NOMO-1 (cell line): Measurements from ENCODE around the gene MARF1.
"Not testable (repeated sequence)": the region's sequence is repeated elsewhere in the genome, so short reads cannot be mapped to it uniquely, and the experiment has no call there.

Experiments
- DNase-seq, 2 experiments: peaks; one replicate each; lab custom pipeline; 2025; ENCODE audit not compliant: unreplicated experiment in 2 of 2; lab: John Stamatoyannopoulos, UW

The MARF1 gene, protein sequence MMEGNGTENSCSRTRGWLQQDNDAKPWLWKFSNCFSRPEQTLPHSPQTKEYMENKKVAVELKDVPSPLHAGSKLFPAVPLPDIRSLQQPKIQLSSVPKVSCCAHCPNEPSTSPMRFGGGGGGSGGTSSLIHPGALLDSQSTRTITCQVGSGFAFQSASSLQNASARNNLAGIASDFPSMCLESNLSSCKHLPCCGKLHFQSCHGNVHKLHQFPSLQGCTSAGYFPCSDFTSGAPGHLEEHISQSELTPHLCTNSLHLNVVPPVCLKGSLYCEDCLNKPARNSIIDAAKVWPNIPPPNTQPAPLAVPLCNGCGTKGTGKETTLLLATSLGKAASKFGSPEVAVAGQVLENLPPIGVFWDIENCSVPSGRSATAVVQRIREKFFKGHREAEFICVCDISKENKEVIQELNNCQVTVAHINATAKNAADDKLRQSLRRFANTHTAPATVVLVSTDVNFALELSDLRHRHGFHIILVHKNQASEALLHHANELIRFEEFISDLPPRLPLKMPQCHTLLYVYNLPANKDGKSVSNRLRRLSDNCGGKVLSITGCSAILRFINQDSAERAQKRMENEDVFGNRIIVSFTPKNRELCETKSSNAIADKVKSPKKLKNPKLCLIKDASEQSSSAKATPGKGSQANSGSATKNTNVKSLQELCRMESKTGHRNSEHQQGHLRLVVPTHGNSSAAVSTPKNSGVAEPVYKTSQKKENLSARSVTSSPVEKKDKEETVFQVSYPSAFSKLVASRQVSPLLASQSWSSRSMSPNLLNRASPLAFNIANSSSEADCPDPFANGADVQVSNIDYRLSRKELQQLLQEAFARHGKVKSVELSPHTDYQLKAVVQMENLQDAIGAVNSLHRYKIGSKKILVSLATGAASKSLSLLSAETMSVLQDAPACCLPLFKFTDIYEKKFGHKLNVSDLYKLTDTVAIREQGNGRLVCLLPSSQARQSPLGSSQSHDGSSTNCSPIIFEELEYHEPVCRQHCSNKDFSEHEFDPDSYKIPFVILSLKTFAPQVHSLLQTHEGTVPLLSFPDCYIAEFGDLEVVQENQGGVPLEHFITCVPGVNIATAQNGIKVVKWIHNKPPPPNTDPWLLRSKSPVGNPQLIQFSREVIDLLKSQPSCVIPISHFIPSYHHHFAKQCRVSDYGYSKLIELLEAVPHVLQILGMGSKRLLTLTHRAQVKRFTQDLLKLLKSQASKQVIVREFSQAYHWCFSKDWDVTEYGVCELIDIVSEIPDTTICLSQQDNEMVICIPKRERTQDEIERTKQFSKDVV (N-terminal part only)

DNA sequence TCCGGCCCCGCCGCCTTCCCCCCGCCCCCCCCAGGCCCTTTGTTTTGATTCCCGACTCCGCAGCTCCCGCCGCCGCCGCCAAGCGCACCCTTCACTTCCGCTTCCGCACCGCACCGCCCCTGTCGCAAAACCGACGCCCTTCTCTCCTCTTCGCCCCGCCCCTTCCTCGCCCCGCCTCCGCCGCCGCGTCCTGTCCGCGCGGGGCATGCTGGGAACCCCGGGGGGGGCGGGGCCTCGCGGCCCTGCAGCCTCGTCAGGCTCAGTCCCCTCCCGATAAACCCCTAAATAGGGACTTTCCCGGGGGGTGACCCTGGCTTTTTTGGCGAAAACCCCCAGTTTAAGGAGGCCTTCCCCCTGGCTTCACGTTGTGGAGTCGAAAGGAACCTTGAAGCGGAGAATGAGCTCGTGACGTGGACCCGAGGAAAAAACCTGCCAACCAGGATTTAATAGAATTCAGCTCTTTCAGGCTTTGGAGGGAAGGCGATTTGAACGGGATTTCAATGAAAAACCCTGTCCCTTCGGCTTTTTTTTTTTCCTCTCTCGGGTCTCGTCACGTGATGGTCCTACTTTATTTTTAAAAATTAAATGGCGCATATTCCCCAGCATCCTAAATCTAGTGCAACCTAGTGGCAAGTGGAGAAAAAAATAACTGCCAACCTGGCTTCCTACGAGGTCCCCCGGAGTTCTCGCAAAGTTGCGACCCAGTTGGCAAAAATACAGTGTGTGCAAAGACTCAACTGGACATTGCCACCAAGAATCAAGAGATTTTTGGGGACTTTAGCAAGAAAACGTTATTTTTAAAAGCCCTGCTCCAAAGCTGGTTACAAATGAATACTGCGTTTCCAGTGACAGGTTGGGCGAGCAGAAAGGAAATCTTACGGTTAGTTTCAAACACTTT, at the start of gene MARF1:
Gene MARF1, minus strand, starts transcription at position 107 of the 898 bp plus-strand sequence. CDS start 3,921 bp downstream, outside the sequence.
- DNase-seq = peak; percentile 80 to 91

DNA sequence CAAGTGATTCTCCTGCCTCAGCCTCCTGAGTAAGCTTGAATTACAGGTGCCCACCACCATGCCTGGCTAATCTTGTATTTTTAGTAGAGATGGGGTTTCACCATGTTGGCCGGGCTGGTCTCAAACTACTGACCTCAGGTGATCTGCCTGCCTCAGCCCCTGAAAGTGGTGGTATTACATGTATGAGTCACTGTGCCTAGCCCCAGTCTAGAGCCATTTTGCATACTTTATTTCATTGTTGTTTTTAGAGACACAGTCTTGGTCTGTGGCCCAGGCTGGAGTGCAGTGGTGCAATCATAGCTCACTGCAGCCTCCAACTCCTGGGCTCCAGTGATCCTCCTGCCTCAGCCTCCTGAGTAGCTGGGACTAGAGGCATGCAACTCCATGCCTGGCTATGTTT, 49.6 kb upstream of the MARF1 start:
- not testable (repeated sequence) for DNase-seq

DNA sequence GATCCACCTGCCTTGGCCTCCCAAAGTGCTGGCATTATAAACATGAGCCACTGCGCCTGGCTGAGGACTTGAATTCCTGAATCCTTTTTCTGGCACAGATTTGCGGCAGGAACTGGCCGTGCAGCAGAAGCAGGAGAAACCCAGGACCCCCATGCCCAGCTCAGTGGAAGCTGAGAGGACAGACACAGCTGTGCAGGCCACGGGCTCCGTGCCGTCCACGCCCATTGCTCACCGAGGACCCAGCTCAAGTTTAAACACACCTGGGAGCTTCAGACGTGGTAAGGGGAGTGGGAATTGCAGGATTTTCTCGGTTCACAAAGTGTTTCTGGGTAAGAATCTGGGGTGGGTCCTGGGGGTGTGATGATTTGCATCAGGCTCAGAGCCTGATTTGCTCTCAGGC, 48.1 kb upstream of the MARF1 start:
- no peak for DNase-seq

DNA sequence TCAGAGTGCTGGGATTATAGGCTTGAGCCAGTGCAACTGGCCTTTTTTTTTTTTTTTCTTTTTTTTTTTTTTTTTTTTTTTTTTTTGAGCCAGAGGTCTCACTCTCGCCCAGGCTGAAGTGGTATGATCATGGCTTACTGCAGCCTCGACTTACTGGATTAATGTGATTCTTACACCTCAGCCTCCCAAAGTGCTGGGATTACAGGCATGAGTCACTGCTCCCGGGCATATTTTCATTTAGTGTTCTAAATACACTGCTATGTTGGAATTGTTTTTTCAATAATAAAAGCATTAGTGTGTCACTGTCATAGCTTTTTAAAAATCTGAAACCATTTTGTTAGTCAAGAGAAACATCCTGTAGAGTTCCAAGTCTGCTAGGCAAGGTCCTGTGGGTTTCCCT, 47.3 kb upstream of the MARF1 start:
- DNase-seq = no peak

DNA sequence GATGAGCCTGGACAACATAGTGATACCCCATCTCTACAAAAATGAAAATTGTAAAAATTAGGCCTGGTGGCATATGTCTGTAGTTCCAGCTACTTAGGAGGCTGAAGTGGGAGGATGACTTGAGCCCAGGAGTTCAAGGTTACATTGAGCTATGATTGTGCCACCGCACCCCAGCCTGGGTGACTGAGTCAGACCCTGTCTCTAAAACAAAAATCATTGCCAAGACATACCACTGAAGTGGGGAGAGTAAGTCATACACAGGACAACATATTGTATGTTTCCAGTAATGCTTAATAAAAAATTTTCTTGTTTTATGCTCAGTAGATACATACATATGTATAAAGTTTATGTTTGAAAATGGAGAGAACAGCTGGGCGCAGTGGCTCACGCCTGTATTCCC, 46.3 kb upstream of the MARF1 start:
- DNase-seq = no peak

DNA sequence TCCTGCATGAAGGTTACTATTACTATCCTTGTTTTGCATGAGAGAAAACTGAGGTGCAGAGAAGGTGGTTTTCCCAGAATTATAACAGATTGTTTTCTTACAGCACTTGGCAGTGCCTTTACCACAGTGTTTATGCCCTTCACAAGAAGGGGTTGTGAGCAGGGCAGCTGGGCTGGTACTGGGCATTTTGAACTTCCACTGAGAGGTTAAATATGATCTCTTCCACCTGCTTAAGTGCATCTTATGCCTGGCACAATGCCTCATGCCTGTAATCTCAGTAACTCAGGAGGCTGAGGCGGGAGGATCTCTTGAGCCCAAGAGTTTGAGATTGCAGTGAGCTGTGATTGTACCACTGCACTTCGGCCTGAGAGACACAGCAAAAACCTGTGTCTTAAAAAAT, 43.3 kb upstream of the MARF1 start:
- no peak for DNase-seq

DNA sequence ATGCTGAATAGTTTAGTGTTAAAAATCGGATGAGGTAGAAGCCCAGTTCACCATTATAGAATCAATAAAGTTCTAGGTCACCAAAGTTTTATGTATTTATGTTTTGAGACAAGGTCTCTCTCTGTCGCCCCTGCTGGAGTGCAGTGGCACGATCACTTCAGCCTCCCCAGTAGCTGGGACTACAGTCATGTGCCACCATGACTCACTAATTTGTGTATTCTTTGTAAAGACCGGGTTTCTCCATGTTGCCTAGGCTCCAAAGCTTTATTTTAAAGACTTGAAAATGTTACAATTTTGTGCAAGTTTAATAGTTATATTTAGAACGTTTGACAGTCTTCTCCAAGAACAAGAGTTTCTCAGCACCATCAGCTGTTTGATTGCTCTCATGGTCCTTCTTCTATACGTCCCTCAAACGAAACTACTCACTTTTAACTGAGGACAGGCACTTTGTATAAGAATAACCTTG, 39.2 kb upstream of the MARF1 start:
- DNase-seq = peak; percentile 12 to 66

DNA sequence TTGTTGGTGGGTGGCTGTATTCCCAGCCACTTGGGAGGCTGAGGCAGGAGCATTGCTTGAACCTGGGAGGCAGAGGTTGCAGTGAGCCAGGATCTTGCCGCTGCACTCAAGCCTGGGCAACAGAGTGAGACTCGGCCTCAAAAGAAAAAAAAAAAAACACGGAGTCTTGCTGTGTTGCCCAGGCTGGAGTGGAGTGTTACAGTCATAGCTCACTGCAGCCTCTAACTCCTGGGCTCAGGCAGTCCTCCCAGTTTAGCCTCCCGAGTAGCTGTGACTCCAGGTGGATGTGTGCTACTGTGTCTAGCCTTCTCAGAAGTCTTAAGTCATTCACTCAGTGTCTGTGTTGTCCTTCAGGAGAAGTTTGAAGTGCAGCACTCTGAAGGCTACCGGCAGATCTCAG, 34.5 kb upstream of the MARF1 start:
- DNase-seq = no peak

DNA sequence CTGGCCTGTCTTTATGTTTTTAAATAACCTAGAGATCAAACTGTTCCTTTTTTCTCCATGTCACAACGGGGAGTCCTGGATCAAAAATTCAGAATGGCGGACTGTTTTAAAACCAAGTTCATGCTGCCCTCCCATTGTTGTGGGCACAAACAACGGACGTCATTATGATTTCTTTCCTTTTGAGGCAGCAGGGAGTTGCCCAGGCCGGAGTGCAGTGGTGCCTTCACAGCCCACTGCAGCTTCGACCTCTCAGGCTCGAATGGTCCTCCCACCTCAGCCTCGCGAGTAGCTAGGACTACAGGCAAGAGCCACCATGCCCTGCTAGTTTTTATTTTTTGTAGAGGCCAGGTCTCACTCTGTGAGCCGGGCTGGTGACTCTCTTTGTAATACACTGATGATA, 33.6 kb upstream of the MARF1 start:
- no peak for DNase-seq

DNA sequence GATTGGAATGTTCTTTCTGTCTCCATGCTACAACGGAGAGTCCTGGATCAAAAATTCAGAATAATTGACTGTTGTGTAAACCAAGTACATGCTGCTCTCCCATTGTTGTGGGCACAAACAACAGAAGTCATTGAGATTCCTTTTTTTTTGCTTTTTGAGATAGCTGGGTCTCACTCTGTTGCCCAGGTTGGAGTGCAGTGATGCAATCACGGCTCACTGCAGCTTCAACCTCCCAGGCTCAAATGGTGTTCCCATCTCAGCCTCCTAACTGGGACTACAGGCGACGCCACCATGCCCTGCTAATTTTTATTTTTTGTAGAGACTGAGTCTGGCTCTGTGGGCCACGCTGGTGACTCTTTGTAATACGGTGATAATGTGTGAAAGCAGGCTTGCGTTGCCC, 31.6 kb upstream of the MARF1 start:
- DNase-seq = no peak

DNA sequence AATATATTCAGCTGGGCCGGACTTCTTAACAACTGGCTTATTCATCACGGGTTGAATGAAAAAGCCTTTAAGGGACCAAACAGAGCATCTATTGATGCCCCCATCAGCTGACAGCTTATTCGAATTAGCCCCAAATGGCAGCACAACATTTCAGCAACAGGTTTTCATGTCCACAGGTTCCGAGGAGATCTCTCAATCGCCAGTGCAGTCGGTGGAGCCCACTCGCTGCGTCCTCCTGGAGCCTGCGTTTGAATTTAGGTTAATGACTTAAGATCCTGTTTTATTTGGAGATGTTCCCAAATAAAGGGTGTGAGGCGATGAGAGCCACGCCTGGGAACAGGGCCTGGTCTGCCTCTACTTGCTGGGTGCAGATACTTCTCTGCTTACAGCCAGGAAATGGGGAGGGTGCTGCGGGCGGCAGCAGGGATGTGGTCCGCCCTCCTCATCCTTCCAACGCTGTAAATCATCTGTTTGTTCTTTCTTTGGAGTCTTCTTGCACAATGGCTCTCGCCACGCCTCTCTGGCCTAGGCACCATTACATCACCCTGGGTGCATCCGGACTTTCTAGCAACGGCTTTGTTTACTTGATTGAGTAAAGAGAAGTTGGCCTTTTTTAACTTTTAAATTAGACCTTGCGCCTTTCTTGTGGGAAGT, 29.7 kb upstream of the MARF1 start:
- peak; percentile 98 to 99 for DNase-seq

DNA sequence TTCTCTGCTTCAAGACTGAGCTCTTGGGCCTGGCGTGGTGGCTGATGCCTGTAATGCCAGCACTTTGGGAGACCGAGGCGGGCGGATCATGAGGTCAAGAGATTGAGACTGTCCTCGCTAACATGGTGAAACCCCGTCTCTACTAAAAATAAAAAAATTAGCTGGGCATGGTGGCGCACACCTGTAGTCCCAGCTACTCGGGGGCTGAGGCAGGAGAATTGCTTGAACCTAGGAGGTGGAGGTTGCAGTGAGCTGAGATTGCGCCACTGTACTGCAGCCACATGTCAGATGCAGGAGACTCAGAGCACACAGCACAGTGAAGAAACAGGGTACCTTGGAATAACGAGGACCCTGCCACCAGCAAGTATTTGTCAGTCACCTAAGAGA, 29.2 kb upstream of the MARF1 start:
- not testable (repeated sequence) for DNase-seq

DNA sequence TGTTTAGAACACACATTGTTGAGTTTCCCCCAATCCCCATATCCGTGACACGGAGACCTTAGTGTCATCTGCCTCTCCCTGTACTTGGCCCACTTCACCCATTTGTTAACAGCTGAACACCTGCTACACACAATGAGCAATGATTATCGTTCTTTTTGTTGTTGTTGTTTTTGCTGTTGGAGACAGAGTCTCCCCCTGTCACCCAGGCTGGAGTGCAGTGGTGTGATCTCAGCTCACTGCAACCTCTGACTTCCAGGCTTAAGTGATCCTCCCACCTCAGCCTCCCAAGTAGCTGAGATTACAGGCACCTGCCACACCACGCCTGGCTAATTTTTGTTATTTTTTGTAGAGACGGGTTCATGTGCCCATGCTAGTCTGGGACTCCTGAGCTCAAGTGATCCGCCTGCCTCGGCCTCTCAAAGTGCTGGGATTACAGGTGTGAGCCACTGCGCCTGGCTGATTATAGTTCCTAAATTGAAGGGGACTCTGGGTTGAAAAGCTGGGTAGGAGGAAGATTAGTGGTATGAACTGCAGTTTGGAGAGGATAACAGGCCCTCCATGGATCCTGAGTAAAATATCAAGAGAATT, 28.7 kb upstream of the MARF1 start:
- DNase-seq = no peak

DNA sequence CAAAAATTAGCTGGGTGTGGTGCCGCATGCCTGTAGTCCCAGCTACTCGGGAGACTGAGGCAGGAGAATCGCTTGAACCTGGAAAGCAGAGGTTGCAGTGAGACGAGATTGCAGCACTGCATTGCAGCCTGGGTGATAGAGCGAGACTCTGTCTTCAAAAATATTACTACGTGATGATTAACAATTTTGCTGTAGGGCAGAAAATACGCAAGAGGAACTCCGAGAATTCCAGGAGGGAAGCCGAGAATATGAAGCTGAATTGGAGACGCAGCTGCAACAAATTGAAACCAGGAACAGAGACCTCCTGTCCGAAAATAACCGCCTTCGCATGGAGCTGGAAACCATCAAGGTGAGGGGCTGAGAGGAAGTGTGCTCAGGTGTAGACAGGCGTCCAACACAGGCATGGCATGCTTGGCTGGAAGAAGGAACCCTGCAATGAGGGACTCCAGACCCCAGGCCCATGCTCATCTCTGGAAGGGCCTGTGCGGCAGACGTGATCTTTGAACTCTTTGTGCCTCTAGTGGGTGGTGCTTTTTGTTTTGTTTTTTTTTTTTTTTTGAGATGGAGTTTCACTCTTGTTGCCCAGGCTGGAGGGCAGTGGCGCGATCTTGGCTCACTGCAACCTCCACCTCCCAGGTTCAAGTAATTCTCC, 24.3 kb upstream of the MARF1 start:
- DNase-seq = no peak

DNA sequence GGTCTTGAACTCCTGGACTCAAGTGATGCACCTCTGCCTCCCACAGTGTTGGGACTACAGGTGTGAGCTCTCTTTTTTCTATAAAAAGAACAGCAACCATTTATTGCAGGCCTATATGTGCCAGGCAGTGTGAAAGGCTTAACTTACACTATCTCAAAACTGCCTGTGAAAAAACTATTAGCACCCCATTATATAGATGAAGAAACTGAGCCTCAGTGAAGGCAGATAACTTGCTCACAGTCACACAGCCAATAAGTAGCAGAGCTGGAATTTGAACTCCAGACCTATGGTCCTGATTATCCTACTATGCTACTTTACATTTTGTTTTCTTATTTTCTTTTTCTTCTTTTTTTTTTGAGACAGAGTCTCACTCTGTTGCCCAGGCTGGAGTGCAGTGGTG, 22.2 kb upstream of the MARF1 start:
- no peak for DNase-seq

DNA sequence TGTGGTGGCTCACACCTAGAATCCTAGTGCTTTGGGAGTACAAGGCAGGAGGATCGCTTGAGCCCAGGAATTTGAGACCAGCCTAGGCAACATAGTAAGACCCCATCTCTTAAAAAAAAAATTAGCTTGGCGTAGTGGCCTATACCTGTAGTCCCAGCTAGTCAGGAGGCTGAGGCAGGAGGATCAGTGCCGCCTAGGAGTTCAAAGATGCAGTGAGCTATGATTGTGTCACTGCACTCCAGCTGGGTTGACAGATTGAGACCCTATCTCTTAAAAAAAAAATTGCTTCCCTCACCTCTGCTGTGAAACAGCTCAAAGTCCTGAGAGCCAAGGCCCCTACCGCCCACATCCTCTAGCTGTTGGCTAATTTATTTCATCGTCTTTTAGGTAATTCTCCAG, 17.2 kb upstream of the MARF1 start:
- no peak for DNase-seq

DNA sequence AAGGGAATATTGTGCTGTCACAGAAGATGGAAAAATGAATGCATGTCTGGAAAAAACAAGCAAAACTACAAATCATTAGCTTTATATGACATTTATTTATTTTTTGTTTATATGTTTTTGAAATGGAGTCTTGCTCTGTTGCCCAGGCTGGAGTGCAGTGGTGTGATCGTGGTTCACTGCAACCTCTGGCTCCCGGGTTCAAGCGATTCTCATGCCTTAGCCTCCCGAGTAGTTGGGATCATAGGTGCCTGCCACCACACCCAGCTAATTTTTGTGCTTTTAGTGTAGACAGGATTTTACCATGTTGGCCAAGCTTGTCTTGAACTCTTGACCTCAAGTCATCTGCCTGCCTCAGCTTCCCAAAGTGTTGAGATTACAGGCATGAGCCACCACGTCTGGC, 15.6 kb upstream of the MARF1 start:
- no peak for DNase-seq

DNA sequence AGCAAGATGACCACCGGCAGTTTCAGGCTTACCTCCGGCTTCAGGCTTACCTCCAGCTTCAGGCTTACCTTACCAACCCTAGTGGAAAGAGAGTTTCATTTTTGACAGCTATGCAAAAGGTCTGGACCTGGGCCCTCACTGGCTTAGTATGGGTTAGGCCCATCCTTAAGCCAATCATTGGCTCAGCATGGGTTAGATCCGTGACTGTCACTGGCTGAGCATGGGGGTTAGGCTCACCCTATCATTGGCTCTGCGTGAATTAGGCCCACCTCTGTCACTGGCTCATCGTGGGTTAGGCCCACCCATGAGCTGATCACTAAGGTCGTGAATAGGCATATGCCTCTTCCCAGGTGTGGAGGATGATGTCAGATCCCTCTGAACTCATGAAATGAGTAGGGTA, 15.2 kb upstream of the MARF1 start:
- DNase-seq = no peak

DNA sequence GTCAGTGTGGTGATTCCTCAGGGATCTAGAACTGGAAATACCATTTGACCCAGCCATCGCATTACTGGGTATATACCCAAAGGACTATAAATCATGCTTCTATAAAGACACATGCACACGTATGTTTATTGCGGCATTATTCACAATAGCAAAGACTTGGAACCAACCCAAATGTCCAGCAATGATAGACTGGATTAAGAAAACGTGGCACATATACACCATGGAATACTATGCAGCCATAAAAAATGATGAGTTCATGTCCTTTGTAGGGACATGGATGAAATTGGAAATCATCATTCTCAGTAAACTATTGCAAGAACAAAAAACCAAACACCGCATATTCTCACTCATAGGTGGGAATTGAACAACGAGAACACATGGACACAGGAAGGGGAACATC, 12.6 kb upstream of the MARF1 start:
- DNase-seq = not testable (repeated sequence)
